HepG2 (cell line): Measurements from ENCODE around the gene POLR2F. TPM values are rescaled to one million over a fixed set of nuclear protein-coding genes. Genes with fewer than 3 reads are reported as not detected.
A peak's percentile ranks its signal among the peaks of the same experiment; 100 is the strongest.

ENCODE experiments used
- ASH2L ChIP-seq: fragments of 300-600, 200-600 bp; sonication (generic); IDR thresholded peaks from 2 replicates; pipeline ENCODE4 v1.7.0; 2017; ENCODE audit warnings: low read depth, mild to moderate bottlenecking, moderate library complexity, mixed read lengths, low read length; ENCODE audit not compliant: insufficient read length
- BRD4 ChIP-seq: sonication (generic); formaldehyde crosslinking; IDR thresholded peaks from 2 replicates; pipeline ENCODE4 v1.4.0; 2020; ENCODE audit warnings: missing genetic modification reagents
- CHD2 ChIP-seq: IDR thresholded peaks from 2 replicates; pipeline ENCODE4 v1.6.1; 2011; ENCODE audit warnings: low read depth, low read length, improper control_type of control experiment
- CHD4 ChIP-seq: fragments of 200-600 bp; sonication (generic); IDR thresholded peaks from 2 replicates; pipeline ENCODE4 v1.7.0; 2017; ENCODE audit warnings: mild to moderate bottlenecking, low read length, borderline replicate concordance
- KDM2A ChIP-seq: sonication (generic); formaldehyde crosslinking; IDR thresholded peaks from 2 replicates; pipeline ENCODE4 v1.4.0; 2020; ENCODE audit warnings: low read depth, missing genetic modification reagents, borderline replicate concordance
- MTF2 ChIP-seq: sonication (generic); formaldehyde crosslinking; IDR thresholded peaks from 2 replicates; pipeline ENCODE4 v1.5.0; 2020; ENCODE audit warnings: missing genetic modification reagents, borderline replicate concordance
- PAWR ChIP-seq: sonication (generic); formaldehyde crosslinking; IDR thresholded peaks from 2 replicates; pipeline ENCODE4 v1.4.0; 2020; ENCODE audit warnings: missing genetic modification reagents, mild to moderate bottlenecking, borderline replicate concordance
- TCF7 ChIP-seq: sonication (generic); IDR thresholded peaks from 2 replicates; pipeline ENCODE4 v1.6.1; 2016; ENCODE audit warnings: antibody characterized with exemption, low read depth
- ZFP62 ChIP-seq: sonication (generic); formaldehyde crosslinking; IDR thresholded peaks from 2 replicates; pipeline ENCODE4 v1.4.0; 2020; ENCODE audit warnings: missing genetic modification reagents
- ZFYVE20 ChIP-seq: sonication (generic); formaldehyde crosslinking; IDR thresholded peaks from 2 replicates; pipeline ENCODE4 v1.8.0; 2023; ENCODE audit warnings: low read depth, mild to moderate bottlenecking, moderate library complexity, missing genetic modification reagents, borderline replicate concordance
- ZNF354B ChIP-seq: sonication (generic); formaldehyde crosslinking; IDR thresholded peaks from 2 replicates; pipeline ENCODE4 v1.8.0; 2022; ENCODE audit warnings: mild to moderate bottlenecking, missing genetic modification reagents
- ZNF572 ChIP-seq: sonication (generic); formaldehyde crosslinking; IDR thresholded peaks from 2 replicates; pipeline ENCODE4 v1.5.1; 2020; ENCODE audit warnings: mild to moderate bottlenecking, missing genetic modification reagents
- polyA plus RNA-seq, 8 experiments: library from polyadenylated mRNA; depleted of rRNA in 3 of 8; stranded (reverse) in 7 of 8; unstranded in 1 of 8; fragments of >200 nt; fragmentation: Illumina TruSeq in 4 of 8; extraction: Trizol in 4 of 8; gene quantifications; 2 replicates each; pipeline versions ENCODE4 v1.2.1 to v1.2.3, GENCODE V29; 2011 to 2016; ENCODE audit warnings: low read depth in 4 of 8, missing spikeins in 1 of 8, mixed read lengths in 1 of 8; ENCODE audit not compliant: insufficient read depth in 1 of 8
- total RNA-seq, 5 experiments: library from RNA; depleted of rRNA; stranded (reverse); fragments of >200 nt; fragmentation: Illumina TruSeq; extraction: Trizol; gene quantifications; 2 replicates each; pipeline ENCODE4 v1.2.3, GENCODE V29; 2016; ENCODE audit warnings: low read depth in 1 of 5
- TF ChIP-seq, protein P1 (sequence below): sonication (generic); formaldehyde crosslinking; IDR thresholded peaks from 2 replicates; pipeline ENCODE4 v1.4.0; 2020; ENCODE audit warnings: missing genetic modification reagents
- TF ChIP-seq, protein P2 (sequence below): sonication (generic); formaldehyde crosslinking; IDR thresholded peaks from 2 replicates; pipeline ENCODE4 v1.9.0; 2021; ENCODE audit warnings: missing genetic modification reagents, borderline replicate concordance
- TF ChIP-seq, protein P3 (sequence below): sonication (generic); formaldehyde crosslinking; IDR thresholded peaks from 2 replicates; pipeline ENCODE4 v1.5.0; 2020; ENCODE audit warnings: missing genetic modification reagents
- TF ChIP-seq, protein P4 (sequence below): sonication (generic); formaldehyde crosslinking; IDR thresholded peaks from 2 replicates; pipeline ENCODE4 v1.4.0; 2020; ENCODE audit warnings: missing genetic modification reagents
- TF ChIP-seq, protein P5 (sequence below), 2 experiments: fragments of 450-650 bp in 1 of 2; sonication (generic) in 1 of 2; formaldehyde crosslinking; IDR thresholded peaks; 2 replicates each; pipeline versions ENCODE4 v1.5.0 to v1.8.0; 2020 to 2022; ENCODE audit warnings: mild to moderate bottlenecking in 1 of 2, missing genetic modification reagents in 1 of 2

The POLR2F gene
- total and polyA plus RNA-seq, 2 of the 13 experiments (the other 11 are each of a cell fraction or from before 2014, with no cell fraction given), result 135 to 158 TPM

DNA sequence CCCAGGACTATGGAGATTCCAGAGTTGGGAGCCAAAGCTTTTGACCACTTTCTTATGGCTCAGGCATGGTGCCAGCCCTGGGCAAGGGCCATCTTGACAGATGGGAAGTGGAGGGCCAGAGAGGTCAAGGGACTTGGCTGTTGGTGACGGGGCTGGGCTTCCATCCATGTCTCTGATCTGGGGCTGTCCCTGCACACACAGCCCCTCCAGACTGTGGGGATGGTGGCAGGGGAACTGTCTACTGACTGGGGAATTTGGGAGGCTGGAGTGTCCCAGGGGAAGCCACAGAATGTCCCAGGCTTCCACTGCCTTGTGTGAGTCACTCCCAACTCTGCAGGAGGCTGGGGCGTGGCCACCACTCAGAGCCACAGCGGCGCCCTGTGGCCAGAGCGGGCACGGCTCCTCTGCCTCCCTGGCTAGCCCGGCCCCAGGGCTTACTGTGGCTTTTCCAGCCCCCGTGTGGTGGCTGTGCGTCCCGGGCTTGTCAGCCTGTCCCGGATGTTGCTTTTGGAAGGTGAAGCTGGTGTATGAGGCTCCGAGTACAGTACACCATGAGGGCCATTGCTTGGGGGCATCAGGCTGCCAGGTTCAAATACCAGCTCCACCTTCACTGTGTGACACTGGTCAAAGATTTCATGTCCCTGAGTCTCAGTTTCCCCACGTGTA lies 19.7 kb upstream of the POLR2F start (continued):
- TF ChIP-seq, protein P1, sequence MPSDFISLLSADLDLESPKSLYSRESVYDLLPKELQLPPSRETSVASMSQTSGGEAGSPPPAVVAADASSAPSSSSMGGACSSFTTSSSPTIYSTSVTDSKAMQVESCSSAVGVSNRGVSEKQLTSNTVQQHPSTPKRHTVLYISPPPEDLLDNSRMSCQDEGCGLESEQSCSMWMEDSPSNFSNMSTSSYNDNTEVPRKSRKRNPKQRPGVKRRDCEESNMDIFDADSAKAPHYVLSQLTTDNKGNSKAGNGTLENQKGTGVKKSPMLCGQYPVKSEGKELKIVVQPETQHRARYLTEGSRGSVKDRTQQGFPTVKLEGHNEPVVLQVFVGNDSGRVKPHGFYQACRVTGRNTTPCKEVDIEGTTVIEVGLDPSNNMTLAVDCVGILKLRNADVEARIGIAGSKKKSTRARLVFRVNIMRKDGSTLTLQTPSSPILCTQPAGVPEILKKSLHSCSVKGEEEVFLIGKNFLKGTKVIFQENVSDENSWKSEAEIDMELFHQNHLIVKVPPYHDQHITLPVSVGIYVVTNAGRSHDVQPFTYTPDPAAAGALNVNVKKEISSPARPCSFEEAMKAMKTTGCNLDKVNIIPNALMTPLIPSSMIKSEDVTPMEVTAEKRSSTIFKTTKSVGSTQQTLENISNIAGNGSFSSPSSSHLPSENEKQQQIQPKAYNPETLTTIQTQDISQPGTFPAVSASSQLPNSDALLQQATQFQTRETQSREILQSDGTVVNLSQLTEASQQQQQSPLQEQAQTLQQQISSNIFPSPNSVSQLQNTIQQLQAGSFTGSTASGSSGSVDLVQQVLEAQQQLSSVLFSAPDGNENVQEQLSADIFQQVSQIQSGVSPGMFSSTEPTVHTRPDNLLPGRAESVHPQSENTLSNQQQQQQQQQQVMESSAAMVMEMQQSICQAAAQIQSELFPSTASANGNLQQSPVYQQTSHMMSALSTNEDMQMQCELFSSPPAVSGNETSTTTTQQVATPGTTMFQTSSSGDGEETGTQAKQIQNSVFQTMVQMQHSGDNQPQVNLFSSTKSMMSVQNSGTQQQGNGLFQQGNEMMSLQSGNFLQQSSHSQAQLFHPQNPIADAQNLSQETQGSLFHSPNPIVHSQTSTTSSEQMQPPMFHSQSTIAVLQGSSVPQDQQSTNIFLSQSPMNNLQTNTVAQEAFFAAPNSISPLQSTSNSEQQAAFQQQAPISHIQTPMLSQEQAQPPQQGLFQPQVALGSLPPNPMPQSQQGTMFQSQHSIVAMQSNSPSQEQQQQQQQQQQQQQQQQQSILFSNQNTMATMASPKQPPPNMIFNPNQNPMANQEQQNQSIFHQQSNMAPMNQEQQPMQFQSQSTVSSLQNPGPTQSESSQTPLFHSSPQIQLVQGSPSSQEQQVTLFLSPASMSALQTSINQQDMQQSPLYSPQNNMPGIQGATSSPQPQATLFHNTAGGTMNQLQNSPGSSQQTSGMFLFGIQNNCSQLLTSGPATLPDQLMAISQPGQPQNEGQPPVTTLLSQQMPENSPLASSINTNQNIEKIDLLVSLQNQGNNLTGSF (CRISPR knock-in tag), result no peak; the same call in 1 of the 2 replicates
- TF ChIP-seq, protein P2, sequence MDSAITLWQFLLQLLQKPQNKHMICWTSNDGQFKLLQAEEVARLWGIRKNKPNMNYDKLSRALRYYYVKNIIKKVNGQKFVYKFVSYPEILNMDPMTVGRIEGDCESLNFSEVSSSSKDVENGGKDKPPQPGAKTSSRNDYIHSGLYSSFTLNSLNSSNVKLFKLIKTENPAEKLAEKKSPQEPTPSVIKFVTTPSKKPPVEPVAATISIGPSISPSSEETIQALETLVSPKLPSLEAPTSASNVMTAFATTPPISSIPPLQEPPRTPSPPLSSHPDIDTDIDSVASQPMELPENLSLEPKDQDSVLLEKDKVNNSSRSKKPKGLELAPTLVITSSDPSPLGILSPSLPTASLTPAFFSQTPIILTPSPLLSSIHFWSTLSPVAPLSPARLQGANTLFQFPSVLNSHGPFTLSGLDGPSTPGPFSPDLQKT, result no peak
- TF ChIP-seq, protein P3, sequence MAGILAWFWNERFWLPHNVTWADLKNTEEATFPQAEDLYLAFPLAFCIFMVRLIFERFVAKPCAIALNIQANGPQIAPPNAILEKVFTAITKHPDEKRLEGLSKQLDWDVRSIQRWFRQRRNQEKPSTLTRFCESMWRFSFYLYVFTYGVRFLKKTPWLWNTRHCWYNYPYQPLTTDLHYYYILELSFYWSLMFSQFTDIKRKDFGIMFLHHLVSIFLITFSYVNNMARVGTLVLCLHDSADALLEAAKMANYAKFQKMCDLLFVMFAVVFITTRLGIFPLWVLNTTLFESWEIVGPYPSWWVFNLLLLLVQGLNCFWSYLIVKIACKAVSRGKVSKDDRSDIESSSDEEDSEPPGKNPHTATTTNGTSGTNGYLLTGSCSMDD (CRISPR knock-in tag), result no peak
- TF ChIP-seq ASH2L (no peak), CHD4 (no peak), TCF7 (no peak), ZFYVE20 (CRISPR knock-in tag) (no peak), ZNF572 (CRISPR knock-in tag) (no peak), CHD2 (no peak), ZFP62 (no peak), ZNF354B (CRISPR knock-in tag) (no peak), MTF2 (no peak), PAWR (CRISPR knock-in tag) (no peak), BRD4 (no peak), KDM2A (CRISPR knock-in tag) (peak; percentile 85)
- TF ChIP-seq, protein P4, sequence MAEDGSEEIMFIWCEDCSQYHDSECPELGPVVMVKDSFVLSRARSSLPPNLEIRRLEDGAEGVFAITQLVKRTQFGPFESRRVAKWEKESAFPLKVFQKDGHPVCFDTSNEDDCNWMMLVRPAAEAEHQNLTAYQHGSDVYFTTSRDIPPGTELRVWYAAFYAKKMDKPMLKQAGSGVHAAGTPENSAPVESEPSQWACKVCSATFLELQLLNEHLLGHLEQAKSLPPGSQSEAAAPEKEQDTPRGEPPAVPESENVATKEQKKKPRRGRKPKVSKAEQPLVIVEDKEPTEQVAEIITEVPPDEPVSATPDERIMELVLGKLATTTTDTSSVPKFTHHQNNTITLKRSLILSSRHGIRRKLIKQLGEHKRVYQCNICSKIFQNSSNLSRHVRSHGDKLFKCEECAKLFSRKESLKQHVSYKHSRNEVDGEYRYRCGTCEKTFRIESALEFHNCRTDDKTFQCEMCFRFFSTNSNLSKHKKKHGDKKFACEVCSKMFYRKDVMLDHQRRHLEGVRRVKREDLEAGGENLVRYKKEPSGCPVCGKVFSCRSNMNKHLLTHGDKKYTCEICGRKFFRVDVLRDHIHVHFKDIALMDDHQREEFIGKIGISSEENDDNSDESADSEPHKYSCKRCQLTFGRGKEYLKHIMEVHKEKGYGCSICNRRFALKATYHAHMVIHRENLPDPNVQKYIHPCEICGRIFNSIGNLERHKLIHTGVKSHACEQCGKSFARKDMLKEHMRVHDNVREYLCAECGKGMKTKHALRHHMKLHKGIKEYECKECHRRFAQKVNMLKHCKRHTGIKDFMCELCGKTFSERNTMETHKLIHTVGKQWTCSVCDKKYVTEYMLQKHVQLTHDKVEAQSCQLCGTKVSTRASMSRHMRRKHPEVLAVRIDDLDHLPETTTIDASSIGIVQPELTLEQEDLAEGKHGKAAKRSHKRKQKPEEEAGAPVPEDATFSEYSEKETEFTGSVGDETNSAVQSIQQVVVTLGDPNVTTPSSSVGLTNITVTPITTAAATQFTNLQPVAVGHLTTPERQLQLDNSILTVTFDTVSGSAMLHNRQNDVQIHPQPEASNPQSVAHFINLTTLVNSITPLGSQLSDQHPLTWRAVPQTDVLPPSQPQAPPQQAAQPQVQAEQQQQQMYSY (CRISPR knock-in tag), result no peak
- TF ChIP-seq, protein P5, sequence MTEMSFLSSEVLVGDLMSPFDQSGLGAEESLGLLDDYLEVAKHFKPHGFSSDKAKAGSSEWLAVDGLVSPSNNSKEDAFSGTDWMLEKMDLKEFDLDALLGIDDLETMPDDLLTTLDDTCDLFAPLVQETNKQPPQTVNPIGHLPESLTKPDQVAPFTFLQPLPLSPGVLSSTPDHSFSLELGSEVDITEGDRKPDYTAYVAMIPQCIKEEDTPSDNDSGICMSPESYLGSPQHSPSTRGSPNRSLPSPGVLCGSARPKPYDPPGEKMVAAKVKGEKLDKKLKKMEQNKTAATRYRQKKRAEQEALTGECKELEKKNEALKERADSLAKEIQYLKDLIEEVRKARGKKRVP (CRISPR knock-in tag; IDR thresholded peaks at IDR 0.05), result no peak
